Neutrophil (primary cell): Measurements from ENCODE around the gene EFHC2.

Experiments
- H3K27ac ChIP-seq: fragments of 200-600 bp; sonication (generic); 2 replicates; pipeline ENCODE4 v1.5.1; 2016; ENCODE audit warnings: mild to moderate bottlenecking, moderate library complexity
- H3K27me3 ChIP-seq: fragments of 200-600 bp; sonication (generic); 2 replicates; pipeline ENCODE4 v1.6.0; 2016; ENCODE audit warnings: mild to moderate bottlenecking
- H3K36me3 ChIP-seq: fragments of 200-600 bp; sonication (generic); 2 replicates; pipeline ENCODE4 v1.5.1; 2017
- H3K4me1 ChIP-seq, 2 experiments: fragments of 200-600 bp in 1 of 2; sonication (generic) in 1 of 2; 1 replicate in 1 of 2; 2 replicates in 1 of 2; pipeline versions ENCODE4 v1.5.1 to v1.6.1; 2013 to 2016; ENCODE audit warnings: low read depth in 1 of 2, low read length in 1 of 2, mild to moderate bottlenecking in 1 of 2, moderate library complexity in 1 of 2; ENCODE audit not compliant: control insufficient read depth in 1 of 2, insufficient read depth in 1 of 2
- H3K4me3 ChIP-seq, 2 experiments: fragments of 200-600 bp in 1 of 2; sonication (generic) in 1 of 2; 1 replicate in 1 of 2; 2 replicates in 1 of 2; pipeline ENCODE4 v1.5.1; 2013 to 2016; ENCODE audit warnings: low read depth in 1 of 2, low read length in 1 of 2, mild to moderate bottlenecking in 1 of 2, moderate library complexity in 1 of 2
- H3K9me3 ChIP-seq: fragments of 200-600 bp; sonication (generic); 2 replicates; pipeline ENCODE4 v1.5.1; 2016
- TF ChIP-seq, protein P1 (sequence below): fragments of 200-600 bp; sonication (generic); IDR thresholded peaks from 2 replicates; pipeline ENCODE4 v1.5.1; 2016; ENCODE audit warnings: antibody characterized with exemption

EFHC2 gene

DNA sequence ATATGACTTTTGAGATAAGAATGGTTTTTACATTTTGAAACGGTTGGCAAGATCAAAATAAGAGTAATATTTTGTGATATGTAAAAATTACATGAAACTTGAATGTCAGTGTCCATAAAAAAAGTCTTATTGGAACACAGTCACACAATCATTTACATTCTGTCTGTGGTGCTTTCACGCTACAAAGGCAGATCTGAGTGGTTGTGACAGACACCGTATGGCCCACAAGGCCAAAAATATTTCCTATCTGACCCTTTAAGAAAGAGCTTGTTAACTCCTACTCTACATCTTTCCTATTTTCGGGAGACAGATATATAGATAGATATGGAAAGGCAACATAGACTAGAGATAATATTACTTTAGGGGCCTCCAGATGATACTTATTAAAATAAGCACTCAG, 101.9 kb downstream of the EFHC2 start:
- TF ChIP-seq, protein P1, sequence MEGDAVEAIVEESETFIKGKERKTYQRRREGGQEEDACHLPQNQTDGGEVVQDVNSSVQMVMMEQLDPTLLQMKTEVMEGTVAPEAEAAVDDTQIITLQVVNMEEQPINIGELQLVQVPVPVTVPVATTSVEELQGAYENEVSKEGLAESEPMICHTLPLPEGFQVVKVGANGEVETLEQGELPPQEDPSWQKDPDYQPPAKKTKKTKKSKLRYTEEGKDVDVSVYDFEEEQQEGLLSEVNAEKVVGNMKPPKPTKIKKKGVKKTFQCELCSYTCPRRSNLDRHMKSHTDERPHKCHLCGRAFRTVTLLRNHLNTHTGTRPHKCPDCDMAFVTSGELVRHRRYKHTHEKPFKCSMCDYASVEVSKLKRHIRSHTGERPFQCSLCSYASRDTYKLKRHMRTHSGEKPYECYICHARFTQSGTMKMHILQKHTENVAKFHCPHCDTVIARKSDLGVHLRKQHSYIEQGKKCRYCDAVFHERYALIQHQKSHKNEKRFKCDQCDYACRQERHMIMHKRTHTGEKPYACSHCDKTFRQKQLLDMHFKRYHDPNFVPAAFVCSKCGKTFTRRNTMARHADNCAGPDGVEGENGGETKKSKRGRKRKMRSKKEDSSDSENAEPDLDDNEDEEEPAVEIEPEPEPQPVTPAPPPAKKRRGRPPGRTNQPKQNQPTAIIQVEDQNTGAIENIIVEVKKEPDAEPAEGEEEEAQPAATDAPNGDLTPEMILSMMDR, result no peak

DNA sequence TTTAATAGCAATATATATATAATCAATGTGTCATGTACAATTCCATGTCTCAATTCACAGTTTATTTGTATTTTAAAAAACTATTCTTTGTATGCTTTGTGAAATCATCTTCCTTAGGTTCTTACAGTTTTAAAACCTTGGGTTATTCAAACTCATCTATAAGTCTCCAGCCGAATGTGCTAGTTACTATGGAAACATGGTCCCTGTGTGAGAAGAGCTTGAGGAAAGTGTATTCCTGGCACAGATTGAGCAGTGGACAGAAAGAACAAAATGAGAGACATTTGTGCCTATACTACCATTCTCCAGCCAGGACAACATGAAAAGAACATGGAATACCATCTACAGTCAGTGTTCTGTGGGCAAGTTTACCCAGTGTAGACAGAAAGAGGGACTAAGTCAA, 103.4 kb downstream of the EFHC2 start:
- Histone ChIP-seq H3K4me3 (no peak overlapping the region), H3K9me3 (no peaks in the 10 kb centered on the region), H3K4me1 (peaks cover 0 to 8% of the 10 kb centered on the region in 2 experiments), H3K36me3 (no peaks in the 10 kb centered on the region), H3K27me3 (no peaks in the 10 kb centered on the region), H3K27ac (no peak overlapping the region)
- TF ChIP-seq, protein P1, result no peak

More for the DNA sequence above, 101.9 kb downstream of the EFHC2 start:
- H3K4me1 ChIP-seq, result peaks cover 0 to 18% of the 10 kb centered on the region in 2 experiments
- no peak overlapping the region for H3K27ac ChIP-seq
- no peaks in the 10 kb centered on the region for H3K27me3 ChIP-seq
- H3K9me3 ChIP-seq, result no peaks in the 10 kb centered on the region
- no peaks in the 10 kb centered on the region for H3K36me3 ChIP-seq
- H3K4me3 ChIP-seq, result no peak overlapping the region

DNA sequence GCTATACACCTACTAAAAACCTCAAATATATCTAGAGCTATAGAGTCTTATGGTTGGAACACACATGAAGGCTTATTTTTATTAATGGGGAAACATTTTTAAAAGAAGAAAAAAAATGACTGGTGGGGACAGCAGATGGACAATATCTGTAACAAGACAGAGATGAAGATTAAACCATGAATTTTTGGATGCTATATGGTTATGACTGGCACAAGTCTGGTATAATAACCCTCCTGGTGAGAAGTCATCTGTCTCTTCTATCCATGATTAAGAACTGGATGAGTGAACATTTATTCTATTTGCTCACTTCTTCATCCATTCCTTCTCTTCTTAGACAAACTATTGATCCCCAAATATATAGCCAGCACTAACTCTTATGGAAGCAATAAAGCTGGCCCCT, 104.4 kb downstream of the EFHC2 start:
- no peaks in the 10 kb centered on the region for H3K36me3 ChIP-seq
- no peaks in the 10 kb centered on the region for H3K27me3 ChIP-seq
- H3K9me3 ChIP-seq, result no peaks in the 10 kb centered on the region
- H3K4me1 ChIP-seq, result peaks cover 0 to 6% of the 10 kb centered on the region in 2 experiments
- no peak overlapping the region for H3K27ac ChIP-seq
- H3K4me3 ChIP-seq, result no peak overlapping the region
- TF ChIP-seq, protein P1, result no peak

DNA sequence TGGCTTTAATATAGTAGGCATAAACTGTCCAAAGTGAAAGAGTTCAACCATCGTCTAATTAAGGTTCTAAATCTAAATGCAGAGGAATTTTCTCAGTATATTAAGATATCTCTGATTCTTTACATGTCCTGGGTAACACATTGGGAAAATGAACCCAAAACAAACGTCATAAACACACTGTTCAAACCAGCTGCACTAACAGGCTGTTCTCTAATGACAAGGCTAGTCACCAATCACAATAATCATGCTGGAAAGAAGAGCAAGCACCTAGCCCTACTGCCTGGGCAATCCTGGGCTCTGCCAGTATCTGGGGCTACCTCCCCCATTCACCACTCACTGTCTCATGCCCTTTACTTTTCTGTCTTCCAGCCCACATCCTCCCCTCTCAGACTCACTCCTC, 107.9 kb downstream of the EFHC2 start:
- Histone ChIP-seq H3K27me3 (no peaks in the 10 kb centered on the region), H3K36me3 (no peaks in the 10 kb centered on the region), H3K4me3 (no peak overlapping the region), H3K4me1 (no peaks in the 10 kb centered on the region), H3K9me3 (no peaks in the 10 kb centered on the region), H3K27ac (no peak overlapping the region)
- TF ChIP-seq, protein P1, result no peak

DNA sequence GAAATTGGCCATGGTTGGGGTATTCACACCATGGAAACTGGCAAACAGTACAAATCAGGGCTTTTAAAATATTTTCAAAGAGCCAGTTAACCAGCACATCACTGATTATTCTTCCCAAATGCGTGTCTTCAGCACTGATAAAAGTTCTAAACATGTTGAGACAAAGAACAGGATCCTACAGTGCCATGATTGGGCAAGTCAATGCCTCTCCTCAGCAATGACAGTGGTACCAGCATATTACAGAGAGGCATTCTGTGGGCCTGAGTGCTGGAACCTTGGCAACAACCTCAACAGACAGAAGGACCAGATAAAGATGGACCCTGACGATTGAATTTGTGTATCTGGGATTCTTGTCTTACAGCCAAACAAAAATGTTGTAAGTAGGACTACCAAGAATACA, 108.9 kb downstream of the EFHC2 start:
- no peaks in the 10 kb centered on the region for H3K27me3 ChIP-seq
- TF ChIP-seq, protein P1, result no peak
- no peaks in the 10 kb centered on the region for H3K4me1 ChIP-seq
- no peak overlapping the region for H3K27ac ChIP-seq
- no peak overlapping the region for H3K4me3 ChIP-seq
- H3K36me3 ChIP-seq, result no peaks in the 10 kb centered on the region
- H3K9me3 ChIP-seq, result no peaks in the 10 kb centered on the region

DNA sequence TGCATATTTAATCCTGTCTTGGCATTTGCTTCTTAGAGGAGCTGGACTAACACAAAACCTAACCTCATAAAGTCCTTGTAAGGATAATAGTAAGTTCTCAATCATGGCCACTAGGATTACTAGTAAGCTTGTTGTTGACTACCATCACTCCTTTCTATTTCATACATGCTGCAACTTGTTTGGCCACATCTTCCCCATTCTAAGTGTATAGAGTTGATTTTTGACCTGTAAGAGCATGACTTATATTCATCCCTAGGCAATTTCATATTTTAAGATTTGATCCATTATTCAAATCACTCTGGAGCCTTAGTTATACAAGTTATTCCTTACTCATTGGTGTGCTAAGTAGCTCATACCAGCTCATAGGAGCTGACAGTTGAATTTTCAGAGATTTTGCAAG, 109.4 kb downstream of the EFHC2 start:
- Histone ChIP-seq H3K4me3 (no peak overlapping the region), H3K27ac (no peak overlapping the region), H3K9me3 (no peaks in the 10 kb centered on the region), H3K4me1 (no peaks in the 10 kb centered on the region), H3K36me3 (no peaks in the 10 kb centered on the region), H3K27me3 (no peaks in the 10 kb centered on the region)
- TF ChIP-seq, protein P1, result no peak
